Heart right ventricle (tissue), 16 donors: ENCODE data around the gene KCTD5. TPM values are rescaled to one million over a fixed set of nuclear protein-coding genes. Genes with fewer than 3 reads are reported as not detected.

ENCODE experiments used
- ATAC-seq, 8 donors: fragments of 200-7000 bp; cut with Tn5 transposase; one replicate each; pipeline ENCODE4 v1.9.1; 2020; ENCODE audit warnings: mild to moderate bottlenecking in 8 of 8, moderate library complexity in 8 of 8, moderate number of reproducible peaks in 1 of 8
- DNase-seq, 2 donors: peaks; one replicate each; pipeline ENCODE4 v3.0.0-alpha.2; 2020
- H3K27ac ChIP-seq, 10 donors: fragments of 200-600 bp; sonication (generic) in 2 of 10; one replicate each; pipeline versions ENCODE4 v1.5.0 to v1.8.0; 2020 to 2022; ENCODE audit warnings: mild to moderate bottlenecking in 3 of 10
- H3K27me3 ChIP-seq, 7 donors: fragments of 200-600 bp; one replicate each; pipeline ENCODE4 v1.8.0; 2021 to 2022; ENCODE audit warnings: mild to moderate bottlenecking in 2 of 7
- H3K36me3 ChIP-seq, 9 donors: fragments of 200-600 bp; sonication (generic) in 1 of 9; one replicate each; pipeline versions ENCODE4 v1.5.0 to v1.8.0; 2020 to 2022; ENCODE audit warnings: mild to moderate bottlenecking in 2 of 9
- H3K4me1 ChIP-seq, 9 donors: fragments of 200-600 bp; sonication (generic) in 1 of 9; one replicate each; pipeline versions ENCODE4 v1.5.0 to v1.8.0; 2020 to 2022; ENCODE audit warnings: mild to moderate bottlenecking in 4 of 9
- H3K4me3 ChIP-seq, 10 donors: fragments of 200-600 bp; sonication (generic) in 2 of 10; one replicate each; pipeline versions ENCODE4 v1.5.0 to v1.8.0; 2020 to 2022; ENCODE audit warnings: mild to moderate bottlenecking in 7 of 10, moderate library complexity in 2 of 10
- H3K9me3 ChIP-seq, 11 donors: fragments of 200-600 bp in 10 of 11; sonication (generic) in 2 of 11; one replicate each; pipeline versions ENCODE4 v1.5.0 to v1.8.0; 2013 to 2022; ENCODE audit warnings: mild to moderate bottlenecking in 2 of 11, control low read depth in 1 of 11, moderate library complexity in 1 of 11
- WGBS, 2 donors: extraction: QIAGEN DNeasy Blood & Tissue Kit; methylation state at CpG; one replicate each; pipeline ENCODE4 v1.1.7; 2013; ENCODE audit warnings: inconsistent platforms in 1 of 2; 5-methylcytosine and 5-hydroxymethylcytosine counted together
- intact Hi-C, 10 donors: fragments of 100-400 bp; cut with DNase I; formaldehyde crosslinking; loops; one replicate each; pipeline versions ENCODE4 v1.11.1 to v1.14.2; 2022
- polyA plus RNA-seq, 2 donors: library from polyadenylated mRNA; stranded (reverse); fragments of 200-250 nt; gene quantifications; one replicate each; pipeline ENCODE4 v1.2.3, GENCODE V29; 2013
- total RNA-seq, 10 donors: library from RNA; stranded (reverse); fragmentation: NEBNext Ultra II Directional in 3 of 10; extraction: Animal tissue kit (Norgen Biotek cat#: 25700) in 3 of 10; gene quantifications; one replicate each; pipeline versions ENCODE4 v1.2.1 to v1.2.4, GENCODE V29; 2021 to 2023
- TF ChIP-seq, protein P1 (sequence below), 9 donors: fragments of 200-600 bp; sonication (generic) in 2 of 9; IDR thresholded peaks; one replicate each; pipeline versions ENCODE4 v1.5.0 to v1.8.0; 2021 to 2022; ENCODE audit warnings: antibody characterized with exemption in 9 of 9, mild to moderate bottlenecking in 5 of 9, moderate library complexity in 1 of 9
- donor health status: Arrhythmogenic right ventricular cardiomyopathy.
- donor health status: ischemic (EF 13 %, LVEDD 7.1; RV severe dilation, severe dysfunction).
- donor health status: healthy with polysubstance abuse.
- donor health status: DM: no; HTN: yes; CAD: no.
- donor health status: DM: no; HTN: no; CAD: no.
- donor health status: ischemic (EF 25% LVEDD 6.9; RV normal size, moderate dysfunction).
- donor health status: ischemic (EF 25% LVEDD 5.7; RV mildly dilated, moderate dysfunction).
- donor health status: healthy.
- donor health status: DM: yes; HTN: yes; CAD: no.
- donor health status: Ischemic cardiomyopathy.
- donor health status: ischemic (EF 35%, LVEDD 5.7; RV mildly dilated, moderate dysfunction).
- donor health status: nonischemic (EF 11% LVEDD 7.7; RV severe dilation, severe dysfunction).
- donor health status: DM: yes; HTN: yes; CAD: no.
- donor health status: PGD.
- donor health status: ischemic (EF 29% LVEDD 5.4; RV normal size, mild dysfunction).
- donor health status: nonischemic (EF 23%, LVEDD 6.1; RV moderate dilation, normal function).

The KCTD5 gene
- total and polyA plus RNA-seq, 12 donors, result 8.5 to 22.4 (median 11.6) TPM

DNA sequence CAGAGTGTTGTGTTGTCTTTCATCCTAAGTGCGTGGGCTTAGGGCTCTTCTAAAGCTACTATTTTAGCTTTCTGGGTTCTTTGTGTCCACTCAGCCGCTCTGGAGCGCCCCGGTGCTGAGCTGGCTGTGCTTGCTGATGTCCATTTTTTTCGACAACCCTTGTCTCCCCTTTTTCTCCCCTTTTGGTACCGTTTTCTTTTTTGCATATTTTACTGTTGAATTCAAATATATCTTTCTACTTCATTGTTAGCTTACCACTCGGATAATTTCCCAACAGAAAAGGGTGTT, 71.4 kb downstream of the KCTD5 start:
- peak overlapping the region in 9 of 10 donors; percentile 94 to 100 (median 100) for H3K27ac ChIP-seq
- TF ChIP-seq, protein P1, sequence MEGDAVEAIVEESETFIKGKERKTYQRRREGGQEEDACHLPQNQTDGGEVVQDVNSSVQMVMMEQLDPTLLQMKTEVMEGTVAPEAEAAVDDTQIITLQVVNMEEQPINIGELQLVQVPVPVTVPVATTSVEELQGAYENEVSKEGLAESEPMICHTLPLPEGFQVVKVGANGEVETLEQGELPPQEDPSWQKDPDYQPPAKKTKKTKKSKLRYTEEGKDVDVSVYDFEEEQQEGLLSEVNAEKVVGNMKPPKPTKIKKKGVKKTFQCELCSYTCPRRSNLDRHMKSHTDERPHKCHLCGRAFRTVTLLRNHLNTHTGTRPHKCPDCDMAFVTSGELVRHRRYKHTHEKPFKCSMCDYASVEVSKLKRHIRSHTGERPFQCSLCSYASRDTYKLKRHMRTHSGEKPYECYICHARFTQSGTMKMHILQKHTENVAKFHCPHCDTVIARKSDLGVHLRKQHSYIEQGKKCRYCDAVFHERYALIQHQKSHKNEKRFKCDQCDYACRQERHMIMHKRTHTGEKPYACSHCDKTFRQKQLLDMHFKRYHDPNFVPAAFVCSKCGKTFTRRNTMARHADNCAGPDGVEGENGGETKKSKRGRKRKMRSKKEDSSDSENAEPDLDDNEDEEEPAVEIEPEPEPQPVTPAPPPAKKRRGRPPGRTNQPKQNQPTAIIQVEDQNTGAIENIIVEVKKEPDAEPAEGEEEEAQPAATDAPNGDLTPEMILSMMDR (IDR thresholded peaks at IDR 0.05), result no peak
- peaks cover 0 to 26% (median 17%) of the 10 kb centered on the region in 9 donors for H3K36me3 ChIP-seq
- H3K9me3 ChIP-seq, result peaks cover 0 to 5% (median 0%) of the 10 kb centered on the region in 11 donors
- intact Hi-C loops, result loop anchor here in 4 of 10 donors (1.0 to 2.0 kb wide), 4 partner anchors 21 to 24 kb away; partner anchors contain the start of gene ELOB (in 2 of the 4)
- DNase-seq, result no peak
- peaks cover 13 to 57% (median 48%) of the 10 kb centered on the region in 9 donors for H3K4me1 ChIP-seq
- WGBS, 2 donors, result 2 to 4% methylated on average over 7 of the region's 7 CpGs
- H3K27me3 ChIP-seq, result no peaks in the 10 kb centered on the region
- H3K4me3 ChIP-seq, result peak overlapping the region; percentile 68 to 94 (median 82)
- ATAC-seq, result no peak

DNA sequence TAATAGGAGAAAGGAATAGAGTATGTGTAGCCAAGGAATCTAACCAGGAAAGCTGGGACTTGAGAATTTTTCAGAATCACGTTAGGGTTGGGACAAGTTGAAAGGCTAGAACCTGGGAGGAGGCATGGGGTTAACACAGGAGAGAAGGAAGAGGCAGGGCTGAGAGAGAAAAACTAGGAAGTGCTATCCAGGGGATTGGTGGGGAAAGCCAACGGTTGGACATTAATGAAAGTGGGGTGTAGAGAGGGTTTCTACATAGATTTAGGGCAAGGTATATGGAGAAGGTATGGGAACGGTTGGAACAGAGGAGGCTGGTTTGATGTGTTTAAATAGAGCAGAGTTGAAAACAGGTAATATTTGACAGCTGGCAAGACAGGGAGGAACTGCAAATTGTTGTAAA, 72.8 kb downstream of the KCTD5 start:
- H3K36me3 ChIP-seq, result peaks cover 0 to 41% (median 32%) of the 10 kb centered on the region in 9 donors
- H3K4me3 ChIP-seq, result peak overlapping the region in 8 of 10 donors; percentile 68 to 94 (median 82)
- peaks cover 13 to 57% (median 49%) of the 10 kb centered on the region in 9 donors for H3K4me1 ChIP-seq
- no peaks in the 10 kb centered on the region for H3K27me3 ChIP-seq
- DNase-seq (no peak), ATAC-seq (no peak)
- peak overlapping the region in 1 of 10 donors; percentile 100 for H3K27ac ChIP-seq
- TF ChIP-seq, protein P1 (IDR thresholded peaks at IDR 0.05), result no peak
- 13 to 19% methylated on average over 3 of the region's 3 CpGs for WGBS, 2 donors
- H3K9me3 ChIP-seq, result peaks cover 0 to 5% (median 0%) of the 10 kb centered on the region in 11 donors
- intact Hi-C loops, result loop anchor here in 1 of 10 donors (2.0 kb wide), 1 partner anchor 20 kb away; no protein-coding TSS in a partner anchor

DNA sequence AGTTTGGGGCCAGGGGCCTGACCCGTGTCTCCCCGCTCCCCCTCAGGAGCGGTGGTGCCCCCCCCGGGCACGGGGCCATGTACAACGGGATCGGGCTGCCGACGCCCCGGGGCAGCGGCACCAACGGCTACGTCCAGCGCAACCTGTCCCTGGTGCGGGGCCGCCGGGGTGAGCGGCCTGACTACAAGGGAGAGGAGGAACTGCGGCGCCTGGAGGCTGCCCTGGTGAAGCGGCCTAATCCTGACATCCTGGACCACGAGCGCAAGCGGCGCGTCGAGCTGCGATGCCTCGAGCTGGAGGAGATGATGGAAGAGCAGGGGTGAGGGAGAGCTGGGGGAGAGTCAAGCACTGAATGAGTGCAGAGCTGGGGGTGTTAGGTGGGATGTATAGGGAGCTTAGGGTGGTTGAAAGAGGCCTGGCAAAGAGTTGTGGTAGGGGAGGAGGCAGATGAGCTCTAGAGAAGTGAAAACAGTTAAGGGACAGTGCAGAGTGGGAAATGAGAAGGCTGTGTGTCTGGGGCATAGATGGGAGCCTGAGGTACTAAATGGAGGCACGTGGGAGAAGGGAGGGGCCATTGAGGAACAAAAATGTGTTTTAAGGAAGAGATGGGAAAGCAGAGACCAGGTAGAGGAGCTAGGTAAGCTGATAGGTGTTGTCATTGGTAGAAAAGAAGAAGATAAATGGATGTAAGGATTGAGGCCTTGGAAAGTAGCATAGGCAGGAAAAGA, 74.1 kb downstream of the KCTD5 start:
- DNase-seq (no peak), ATAC-seq (no peak)
- 87 to 89% methylated on average over 29 to 30 of the region's 30 CpGs for WGBS, 2 donors
- Histone ChIP-seq H3K27me3 (no peaks in the 10 kb centered on the region), H3K4me3 (no peak overlapping the region), H3K9me3 (peaks cover 0 to 3% (median 0%) of the 10 kb centered on the region in 11 donors), H3K4me1 (peaks cover 13 to 56% (median 48%) of the 10 kb centered on the region in 9 donors), H3K27ac (no peak overlapping the region), H3K36me3 (peaks cover 8 to 54% (median 41%) of the 10 kb centered on the region in 9 donors)
- intact Hi-C loops, result no loop called here
- TF ChIP-seq, protein P1 (IDR thresholded peaks at IDR 0.05), result no peak

DNA sequence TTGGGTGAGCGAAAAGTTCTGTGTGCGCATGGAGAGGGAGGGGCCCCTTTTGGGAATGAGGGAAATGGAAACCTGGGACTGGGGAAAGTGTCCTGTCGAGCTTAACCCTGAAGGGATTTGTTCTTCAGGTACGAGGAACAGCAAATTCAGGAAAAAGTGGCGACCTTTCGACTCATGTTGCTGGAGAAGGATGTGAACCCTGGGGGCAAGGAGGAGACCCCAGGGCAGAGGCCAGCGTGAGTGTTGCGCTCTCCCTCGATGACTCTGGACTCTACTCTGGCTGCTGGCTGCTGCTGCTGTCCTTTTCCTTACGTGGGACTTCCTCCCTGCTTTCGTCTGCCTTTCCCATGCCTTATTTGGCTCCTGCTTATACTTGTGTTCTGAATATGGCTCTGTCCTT, 75.0 kb downstream of the KCTD5 start:
- intact Hi-C loops, result no loop called here
- ATAC-seq (no peak), DNase-seq (no peak)
- Histone ChIP-seq H3K27me3 (no peaks in the 10 kb centered on the region), H3K36me3 (peaks cover 12 to 63% (median 49%) of the 10 kb centered on the region in 9 donors), H3K4me1 (peaks cover 13 to 51% (median 42%) of the 10 kb centered on the region in 9 donors), H3K27ac (no peak overlapping the region), H3K4me3 (no peak overlapping the region), H3K9me3 (no peaks in the 10 kb centered on the region)
- 67 to 69% methylated on average over 11 of the region's 11 CpGs for WGBS, 2 donors
- TF ChIP-seq, protein P1 (IDR thresholded peaks at IDR 0.05), result no peak

Other genes with a start within 250 kb of the KCTD5 start
- 1 to 10 TPM in 4 of 10 donors, under 1 TPM in 6; 0.47 to 1.9 (median 0.95) TPM for gene TEDC2, start 222.4 kb upstream of the KCTD5 start, total RNA-seq
- 1 to 10 TPM in 1 of 2 donors, under 1 TPM in 1; 0.29 to 2.3 TPM for gene TEDC2, start 222.4 kb upstream of the KCTD5 start, polyA plus RNA-seq
- gene NTN3, start 211.2 kb upstream of the KCTD5 start, total RNA-seq, result under 1 TPM in 3 of 10 donors, not detected in 7; 0.12 to 0.18 (median 0.17) TPM
- not detected for gene NTN3, start 211.2 kb upstream of the KCTD5 start, polyA plus RNA-seq
- 10 to 100 TPM in 4 of 10 donors, 1 to 10 TPM in 6; 6.2 to 14.9 (median 9.2) TPM for gene TBC1D24, start 207.4 kb upstream of the KCTD5 start, total RNA-seq
- 1 to 10 TPM; 3.4 to 5.4 TPM for gene TBC1D24, start 207.4 kb upstream of the KCTD5 start, polyA plus RNA-seq
- gene ATP6V0C, start 168.6 kb upstream of the KCTD5 start, total RNA-seq, result 100 to 1,000 TPM; 104 to 209 (median 130) TPM
- 100 to 1,000 TPM in 1 of 2 donors, 10 to 100 TPM in 1; 58.5 to 243 TPM for gene ATP6V0C, start 168.6 kb upstream of the KCTD5 start, polyA plus RNA-seq
- gene AMDHD2, start 162.2 kb upstream of the KCTD5 start, total RNA-seq, result 10 to 100 TPM in 5 of 10 donors, 1 to 10 TPM in 5; 7.1 to 20.1 (median 9.4) TPM
- gene AMDHD2, start 162.2 kb upstream of the KCTD5 start, polyA plus RNA-seq, result 10 to 100 TPM; 12.2 to 20.8 TPM
- not detected for gene CEMP1, start 151.1 kb upstream of the KCTD5 start, total RNA-seq
- under 1 TPM; 0.20 to 0.44 TPM for gene CEMP1, start 151.1 kb upstream of the KCTD5 start, polyA plus RNA-seq
- gene PDPK1, start 144.5 kb upstream of the KCTD5 start, total RNA-seq, result 10 to 100 TPM; 31.3 to 47.7 (median 38.3) TPM
- 10 to 100 TPM; 11.0 to 17.4 TPM for gene PDPK1, start 144.5 kb upstream of the KCTD5 start, polyA plus RNA-seq
- gene PRSS27, start 37.7 kb downstream of the KCTD5 start, total RNA-seq, result under 1 TPM in 9 of 10 donors, not detected in 1; 0.11 to 0.75 (median 0.40) TPM
- under 1 TPM; 0.46 to 0.66 TPM for gene PRSS27, start 37.7 kb downstream of the KCTD5 start, polyA plus RNA-seq
- 100 to 1,000 TPM; 228 to 392 (median 261) TPM for gene SRRM2, start 70.1 kb downstream of the KCTD5 start, total RNA-seq
- 1,000 to 10,000 TPM in 1 of 2 donors, 100 to 1,000 TPM in 1; 182 to 1,328 TPM for gene SRRM2, start 70.1 kb downstream of the KCTD5 start, polyA plus RNA-seq
- 100 to 1,000 TPM; 248 to 373 (median 323) TPM for gene ELOB, start 94.8 kb downstream of the KCTD5 start, total RNA-seq
- 1,000 to 10,000 TPM in 1 of 2 donors, 100 to 1,000 TPM in 1; 511 to 1,196 TPM for gene ELOB, start 94.8 kb downstream of the KCTD5 start, polyA plus RNA-seq
- under 1 TPM in 1 of 10 donors, not detected in 9; 0.60 TPM for gene PRSS33, start 105.0 kb downstream of the KCTD5 start, total RNA-seq
- gene PRSS33, start 105.0 kb downstream of the KCTD5 start, polyA plus RNA-seq, result not detected
- gene PRSS41, start 115.9 kb downstream of the KCTD5 start, total RNA-seq, result not detected
- gene PRSS41, start 115.9 kb downstream of the KCTD5 start, polyA plus RNA-seq, result not detected
- gene PRSS21, start 134.7 kb downstream of the KCTD5 start, total RNA-seq, result under 1 TPM in 1 of 10 donors, not detected in 9; 0.20 TPM
- gene PRSS21, start 134.7 kb downstream of the KCTD5 start, polyA plus RNA-seq, result not detected
- gene ZG16B, start 147.8 kb downstream of the KCTD5 start, total RNA-seq, result under 1 TPM in 2 of 10 donors, not detected in 8; 0.44 to 0.88 TPM
- under 1 TPM in 1 of 2 donors, not detected in 1; 0.07 TPM for gene ZG16B, start 147.8 kb downstream of the KCTD5 start, polyA plus RNA-seq
- under 1 TPM in 1 of 10 donors, not detected in 9; 0.21 TPM for gene PRSS22, start 175.6 kb downstream of the KCTD5 start, total RNA-seq
- not detected for gene PRSS22, start 175.6 kb downstream of the KCTD5 start, polyA plus RNA-seq
- 10 to 100 TPM; 18.1 to 28.9 (median 21.9) TPM for gene FLYWCH2, start 200.7 kb downstream of the KCTD5 start, total RNA-seq
- gene FLYWCH2, start 200.7 kb downstream of the KCTD5 start, polyA plus RNA-seq, result 10 to 100 TPM; 36.8 to 65.7 TPM
- 10 to 100 TPM; 27.1 to 42.3 (median 32.8) TPM for gene FLYWCH1, start 229.4 kb downstream of the KCTD5 start, total RNA-seq
- gene FLYWCH1, start 229.4 kb downstream of the KCTD5 start, polyA plus RNA-seq, result 10 to 100 TPM; 22.1 to 41.0 TPM